ENCODE data around the gene CACNA1I.

DNA sequence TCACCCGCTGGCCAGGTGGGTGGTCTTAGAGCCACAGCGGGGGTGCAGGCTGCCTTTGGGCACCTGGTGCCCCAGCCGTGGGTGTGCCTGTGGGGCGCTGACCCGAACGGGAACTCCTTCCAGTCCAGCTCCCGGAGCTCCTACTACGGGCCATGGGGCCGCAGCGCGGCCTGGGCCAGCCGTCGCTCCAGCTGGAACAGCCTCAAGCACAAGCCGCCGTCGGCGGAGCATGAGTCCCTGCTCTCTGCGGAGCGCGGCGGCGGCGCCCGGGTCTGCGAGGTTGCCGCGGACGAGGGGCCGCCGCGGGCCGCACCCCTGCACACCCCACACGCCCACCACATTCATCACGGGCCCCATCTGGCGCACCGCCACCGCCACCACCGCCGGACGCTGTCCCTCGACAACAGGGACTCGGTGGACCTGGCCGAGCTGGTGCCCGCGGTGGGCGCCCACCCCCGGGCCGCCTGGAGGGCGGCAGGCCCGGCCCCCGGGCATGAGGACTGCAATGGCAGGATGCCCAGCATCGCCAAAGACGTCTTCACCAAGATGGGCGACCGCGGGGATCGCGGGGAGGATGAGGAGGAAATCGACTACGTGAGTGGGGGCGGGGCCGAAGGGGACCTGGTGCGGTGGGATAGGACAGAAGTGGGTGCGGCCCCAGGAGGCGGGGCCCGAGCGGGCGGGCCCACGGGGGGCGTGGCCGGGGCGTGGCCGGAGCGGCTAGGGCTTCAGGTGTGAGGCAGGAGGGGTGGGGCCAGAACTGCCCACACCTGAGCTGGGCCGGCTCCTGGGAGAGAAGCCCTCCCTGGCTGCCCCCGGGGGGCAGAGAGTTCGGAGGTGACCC is 91.5 kb downstream of the CACNA1I start:
- no peak for TF ChIP-seq ZNF449 (tag by site-specific recombination; IDR thresholded peaks at IDR 0.05)
- no peak for TF ChIP-seq ZNF350 (tag by site-specific recombination; IDR thresholded peaks at IDR 0.05)
- no peak for TF ChIP-seq ZNF768 (tag by site-specific recombination; IDR thresholded peaks at IDR 0.05)
- TF ChIP-seq BCL11A (tag by site-specific recombination; IDR thresholded peaks at IDR 0.05; ENCODE audit: low read depth): no peak
- no peak for TF ChIP-seq ZNF23 (tag by site-specific recombination; IDR thresholded peaks at IDR 0.05; ENCODE audit: borderline replicate concordance)
- no peak for TF ChIP-seq FEZF1 (tag by site-specific recombination; IDR thresholded peaks at IDR 0.05)

All from HEK293 (cell line).